Esophagus squamous epithelium (tissue), 5 donors: ENCODE results near the gene TECPR1. TPM values are rescaled to one million over a fixed set of nuclear protein-coding genes. Genes with fewer than 3 reads are reported as not detected.

Experiments used
- DNase-seq: peaks from one replicate; lab custom pipeline; 2025; lab: John Stamatoyannopoulos, UW
- H3K27ac ChIP-seq, 4 donors: fragments of 200-600 bp; sonication (generic); one replicate each; pipeline ENCODE4 v1.5.1; 2016 to 2019; ENCODE audit warnings: mild to moderate bottlenecking in 1 of 4
- H3K27me3 ChIP-seq, 4 donors: fragments of 200-600 bp; sonication (generic); 1 replicate in 3 of 4; 2 replicates in 1 of 4; pipeline versions ENCODE4 v1.5.1 to v1.6.0; 2017 to 2021; ENCODE audit warnings: antibody characterized with exemption in 1 of 4
- H3K36me3 ChIP-seq, 3 donors: fragments of 200-600 bp; sonication (generic); one replicate each; pipeline ENCODE4 v1.5.1; 2016 to 2019
- H3K4me1 ChIP-seq, 3 donors: fragments of 200-600 bp; sonication (generic); one replicate each; pipeline ENCODE4 v1.5.1; 2017 to 2019
- H3K4me3 ChIP-seq, 4 donors: fragments of 200-600 bp; sonication (generic); 1 replicate in 3 of 4; 2 replicates in 1 of 4; pipeline ENCODE4 v1.5.1; 2016 to 2019; ENCODE audit warnings: mild to moderate bottlenecking in 2 of 4, moderate library complexity in 1 of 4
- H3K9me3 ChIP-seq, 3 donors: fragments of 200-600 bp; sonication (generic); one replicate each; pipeline ENCODE4 v1.5.1; 2016 to 2019
- POLR2A ChIP-seq, 4 donors: fragments of 450-650 bp; IDR thresholded peaks; one replicate each; pipeline ENCODE4 v1.6.1; 2017; ENCODE audit warnings: antibody characterized with exemption in 4 of 4, mild to moderate bottlenecking in 4 of 4, moderate library complexity in 3 of 4
- WGBS, 2 donors: methylation state at CpG; one replicate each; pipeline ENCODE4 v1.1.5; 2018; 5-methylcytosine and 5-hydroxymethylcytosine counted together
- intact Hi-C: fragments of 100-400 bp; cut with DNase I; formaldehyde crosslinking; loops from one replicate; pipeline ENCODE4 v1.15.0; 2022
- total RNA-seq, 4 donors: library from RNA; depleted of rRNA; stranded (reverse); fragments of >200 nt; gene quantifications; one replicate each; pipeline ENCODE4 v1.1.0, GENCODE V29; 2016
- TF ChIP-seq, protein P1 (sequence below), 6 experiments: fragments of 450-650 bp in 4 of 6; fragments of 200-600 bp in 2 of 6; sonication (generic) in 2 of 6; IDR thresholded peaks; one replicate each; pipeline ENCODE4 v1.5.1; 2016 to 2019; ENCODE audit warnings: antibody characterized with exemption in 6 of 6, mild to moderate bottlenecking in 4 of 6, moderate library complexity in 4 of 6
- donor health status: DM: yes; HTN: yes; CAD: no.

The TECPR1 gene, protein sequence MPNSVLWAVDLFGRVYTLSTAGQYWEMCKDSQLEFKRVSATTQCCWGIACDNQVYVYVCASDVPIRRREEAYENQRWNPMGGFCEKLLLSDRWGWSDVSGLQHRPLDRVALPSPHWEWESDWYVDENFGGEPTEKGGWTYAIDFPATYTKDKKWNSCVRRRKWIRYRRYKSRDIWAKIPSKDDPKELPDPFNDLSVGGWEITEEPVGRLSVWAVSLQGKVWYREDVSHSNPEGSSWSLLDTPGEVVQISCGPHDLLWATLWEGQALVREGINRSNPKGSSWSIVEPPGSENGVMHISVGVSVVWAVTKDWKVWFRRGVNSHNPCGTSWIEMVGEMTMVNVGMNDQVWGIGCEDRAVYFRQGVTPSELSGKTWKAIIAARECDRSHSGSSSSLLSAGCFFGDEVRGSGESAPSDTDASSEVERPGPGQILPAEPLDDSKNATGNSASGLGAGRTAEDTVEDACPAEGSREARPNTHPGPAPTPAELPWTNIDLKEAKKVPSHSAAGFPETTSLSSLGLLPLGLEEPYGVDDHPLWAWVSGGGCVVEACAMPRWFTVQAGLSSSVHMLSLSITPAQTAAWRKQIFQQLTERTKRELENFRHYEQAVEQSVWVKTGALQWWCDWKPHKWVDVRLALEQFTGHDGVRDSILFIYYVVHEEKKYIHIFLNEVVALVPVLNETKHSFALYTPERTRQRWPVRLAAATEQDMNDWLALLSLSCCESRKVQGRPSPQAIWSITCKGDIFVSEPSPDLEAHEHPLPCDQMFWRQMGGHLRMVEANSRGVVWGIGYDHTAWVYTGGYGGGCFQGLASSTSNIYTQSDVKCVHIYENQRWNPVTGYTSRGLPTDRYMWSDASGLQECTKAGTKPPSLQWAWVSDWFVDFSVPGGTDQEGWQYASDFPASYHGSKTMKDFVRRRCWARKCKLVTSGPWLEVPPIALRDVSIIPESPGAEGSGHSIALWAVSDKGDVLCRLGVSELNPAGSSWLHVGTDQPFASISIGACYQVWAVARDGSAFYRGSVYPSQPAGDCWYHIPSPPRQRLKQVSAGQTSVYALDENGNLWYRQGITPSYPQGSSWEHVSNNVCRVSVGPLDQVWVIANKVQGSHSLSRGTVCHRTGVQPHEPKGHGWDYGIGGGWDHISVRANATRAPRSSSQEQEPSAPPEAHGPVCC
- 10 to 100 TPM; 13.4 to 21.5 (median 19.0) TPM for total RNA-seq

DNA sequence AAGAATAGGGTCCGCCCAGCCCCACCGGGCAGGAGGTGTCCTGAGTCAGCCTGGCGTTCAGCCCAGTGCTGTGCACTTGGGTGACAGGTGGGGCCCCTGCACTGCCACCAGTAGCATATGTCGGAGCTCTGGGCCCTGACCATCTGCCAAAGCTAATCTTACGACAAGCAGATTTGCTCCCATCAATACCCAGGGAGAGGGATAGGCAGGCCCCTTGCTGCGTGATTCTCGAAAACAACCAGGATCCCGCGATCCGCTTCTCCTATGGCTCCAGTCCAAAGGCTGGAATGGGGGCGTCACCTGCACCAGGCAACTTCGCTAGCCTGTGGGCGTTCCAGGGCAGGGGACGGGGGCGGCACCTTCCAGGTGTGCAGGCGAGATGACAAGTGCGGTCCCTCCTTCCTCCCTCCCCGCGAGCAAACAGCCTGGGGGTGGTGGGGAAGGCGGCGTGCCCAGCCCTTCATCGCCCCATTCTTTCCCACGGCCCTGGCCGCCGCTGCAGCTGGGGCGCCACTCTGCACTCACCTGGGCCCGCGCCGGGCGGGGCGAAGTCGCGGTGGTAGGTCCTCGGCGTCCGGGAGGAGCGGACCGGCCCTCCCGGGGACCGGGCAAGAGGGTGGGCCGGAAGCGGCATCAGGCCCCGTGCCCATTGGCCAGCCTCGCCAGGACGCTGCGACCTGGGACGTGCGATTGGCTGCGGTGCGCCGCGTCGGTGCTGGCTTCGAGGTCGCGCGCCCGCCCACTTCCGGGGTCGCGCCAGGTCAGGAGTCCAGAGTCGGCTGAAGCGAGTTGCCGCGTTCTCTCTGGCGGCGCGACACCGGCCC lies at the start of gene TECPR1:
TSS of gene TECPR1 (minus strand) at position 632 of the 824 bp plus-strand sequence. CDS start 6,086 bp downstream, outside the sequence.
- peaks cover 0 to 35% (median 0%) of the 10 kb centered on the region in 3 donors for H3K36me3 ChIP-seq
- H3K4me3 ChIP-seq: peak within 1 kb of the TSS; percentile 74 to 91 (median 88)
- TF ChIP-seq, protein P1, sequence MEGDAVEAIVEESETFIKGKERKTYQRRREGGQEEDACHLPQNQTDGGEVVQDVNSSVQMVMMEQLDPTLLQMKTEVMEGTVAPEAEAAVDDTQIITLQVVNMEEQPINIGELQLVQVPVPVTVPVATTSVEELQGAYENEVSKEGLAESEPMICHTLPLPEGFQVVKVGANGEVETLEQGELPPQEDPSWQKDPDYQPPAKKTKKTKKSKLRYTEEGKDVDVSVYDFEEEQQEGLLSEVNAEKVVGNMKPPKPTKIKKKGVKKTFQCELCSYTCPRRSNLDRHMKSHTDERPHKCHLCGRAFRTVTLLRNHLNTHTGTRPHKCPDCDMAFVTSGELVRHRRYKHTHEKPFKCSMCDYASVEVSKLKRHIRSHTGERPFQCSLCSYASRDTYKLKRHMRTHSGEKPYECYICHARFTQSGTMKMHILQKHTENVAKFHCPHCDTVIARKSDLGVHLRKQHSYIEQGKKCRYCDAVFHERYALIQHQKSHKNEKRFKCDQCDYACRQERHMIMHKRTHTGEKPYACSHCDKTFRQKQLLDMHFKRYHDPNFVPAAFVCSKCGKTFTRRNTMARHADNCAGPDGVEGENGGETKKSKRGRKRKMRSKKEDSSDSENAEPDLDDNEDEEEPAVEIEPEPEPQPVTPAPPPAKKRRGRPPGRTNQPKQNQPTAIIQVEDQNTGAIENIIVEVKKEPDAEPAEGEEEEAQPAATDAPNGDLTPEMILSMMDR (IDR thresholded peaks at IDR 0.05): no peak
- TF ChIP-seq POLR2A (IDR thresholded peaks at IDR 0.05): peak in 2 of 4 donors; percentile 41 to 65
- H3K27ac ChIP-seq: peak within 1 kb of the TSS; percentile 91 to 98 (median 94)
- WGBS, 2 donors: 0 to 2% methylated on average over 6 to 13 of the region's 69 CpGs
- H3K27me3 ChIP-seq: no peaks in the 10 kb centered on the region
- H3K9me3 ChIP-seq: no peaks in the 10 kb centered on the region
- H3K4me1 ChIP-seq: peaks cover 21 to 82% (median 28%) of the 10 kb centered on the region in 3 donors
- intact Hi-C loops: no loop called here
- peak; percentile 76 for DNase-seq

DNA sequence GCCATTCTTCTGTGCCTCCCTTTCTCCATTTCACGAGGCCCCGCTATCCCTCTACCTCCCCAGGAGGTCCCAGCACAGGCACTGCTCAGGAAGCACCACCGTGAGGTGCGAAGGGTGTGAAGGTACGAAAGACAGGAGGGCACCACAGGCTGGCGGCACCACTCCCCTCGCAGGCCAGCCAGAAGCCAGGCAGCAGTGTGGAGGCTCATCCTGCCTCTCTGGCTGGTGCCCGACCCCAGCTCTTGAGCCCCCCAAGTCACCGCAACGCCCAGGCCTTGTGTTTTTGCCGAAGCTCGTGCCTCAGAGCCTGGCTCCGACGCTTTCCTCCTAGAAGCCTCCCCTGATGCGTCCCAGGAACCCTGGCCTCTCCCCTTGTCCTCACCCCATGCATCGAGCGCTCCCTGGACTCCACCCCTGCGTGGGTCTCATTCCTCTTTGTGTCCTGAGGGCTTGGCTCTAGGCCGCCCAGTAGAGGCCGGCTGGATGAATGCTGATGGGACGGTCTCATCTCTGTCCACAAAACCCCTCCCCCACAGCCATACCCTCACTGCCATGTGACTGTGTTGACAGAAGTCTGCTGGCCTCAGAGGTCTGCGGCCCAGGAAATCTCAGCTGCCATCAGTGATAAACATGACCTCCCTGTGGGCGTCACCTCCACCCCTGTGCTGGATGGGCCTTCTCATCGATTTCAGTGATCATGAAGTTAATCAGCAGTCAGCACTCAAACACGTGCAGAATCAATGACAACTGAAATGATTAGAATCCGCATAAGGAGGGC lies 48.8 kb upstream of the TECPR1 start:
- intact Hi-C loops: no loop called here
- DNase-seq: no peak
- H3K9me3 ChIP-seq: no peaks in the 10 kb centered on the region
- peaks cover 0 to 19% (median 5%) of the 10 kb centered on the region in 3 donors for H3K4me1 ChIP-seq
- H3K27me3 ChIP-seq: no peaks in the 10 kb centered on the region
- H3K36me3 ChIP-seq: peaks cover 0 to 82% (median 3%) of the 10 kb centered on the region in 3 donors
- no peak overlapping the region for H3K27ac ChIP-seq
- WGBS, 2 donors: 86 to 89% methylated on average over 20 to 24 of the region's 26 CpGs
- no peak overlapping the region for H3K4me3 ChIP-seq
- TF ChIP-seq, protein P1 (IDR thresholded peaks at IDR 0.05): no peak
- no peak for TF ChIP-seq POLR2A (IDR thresholded peaks at IDR 0.05)

DNA sequence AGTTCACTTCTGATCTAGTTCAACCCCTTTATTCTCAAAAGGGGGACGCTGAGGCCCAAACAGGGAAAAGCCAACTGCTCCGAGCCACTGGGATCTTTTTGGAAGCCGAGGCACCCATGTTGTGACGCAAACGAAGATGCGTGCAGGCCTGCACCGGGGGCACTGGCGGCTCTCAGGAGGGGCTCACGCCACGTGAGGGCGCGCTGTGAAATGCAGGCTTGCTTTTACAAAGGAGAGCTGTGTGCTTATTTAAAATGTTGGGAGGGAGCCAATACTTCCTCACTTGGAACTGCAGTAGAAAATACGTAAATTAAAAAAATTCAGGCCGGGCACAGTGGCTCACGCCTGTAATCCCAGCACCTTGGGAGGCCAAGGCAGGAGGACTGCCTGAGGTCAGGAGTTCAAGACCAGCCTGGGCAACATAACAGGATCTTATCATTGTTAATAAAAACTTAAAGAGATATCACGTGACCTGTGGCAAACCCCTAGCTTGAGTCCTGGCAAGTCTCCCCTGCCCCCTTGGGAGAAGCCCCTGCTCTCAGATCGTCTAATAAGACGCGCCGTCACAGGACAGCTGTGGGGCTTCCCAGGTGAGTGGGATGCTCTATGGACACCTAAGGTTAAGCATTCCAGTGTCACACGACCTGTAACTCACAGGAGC lies 45.7 kb upstream of the TECPR1 start:
- TF ChIP-seq POLR2A (IDR thresholded peaks at IDR 0.05): no peak
- TF ChIP-seq, protein P1 (IDR thresholded peaks at IDR 0.05): no peak
- Histone ChIP-seq H3K4me3 (no peak overlapping the region), H3K9me3 (no peaks in the 10 kb centered on the region), H3K27ac (no peak overlapping the region), H3K4me1 (peaks cover 7 to 41% (median 15%) of the 10 kb centered on the region in 3 donors), H3K27me3 (no peaks in the 10 kb centered on the region), H3K36me3 (peaks cover 9 to 88% (median 10%) of the 10 kb centered on the region in 3 donors)
- 77 to 82% methylated on average over 12 to 14 of the region's 21 CpGs for WGBS, 2 donors
- intact Hi-C loops: loop anchor here (5.0 kb wide), 1 partner anchor 105 kb away; the partner anchor contains the start of gene BAIAP2L1
- no peak for DNase-seq
